Measurements from ENCODE around the gene GLIS2.

The GLIS2 gene

GRCh38 chr16:4315186-4316107 lies at the start of gene GLIS2:
TSS of gene GLIS2 (plus strand) at chr16:4316067. CDS start at chr16:4332281, 16,214 bp downstream.
- peak within 1 kb of the TSS; percentile 88 for H3K27ac Mint-ChIP-seq
- H3K36me3 Mint-ChIP-seq (ENCODE audit: low read depth) = no peaks in the 10 kb centered on the region
- peaks cover 17% of the 10 kb centered on the region for H3K4me1 Mint-ChIP-seq (ENCODE audit: low read depth)
- peaks cover 14% of the 10 kb centered on the region for H3K27me3 Mint-ChIP-seq
- no peaks in the 10 kb centered on the region for H3K9me3 Mint-ChIP-seq
- peak within 1 kb of the TSS; percentile 81 for H3K4me3 Mint-ChIP-seq

GRCh38 chr16:4266372-4266771 lies 49.5 kb upstream of the GLIS2 start:
- Mint-ChIP-seq H3K4me1 (ENCODE audit: low read depth) (peaks cover 20% of the 10 kb centered on the region), H3K27me3 (no peaks in the 10 kb centered on the region), H3K4me3 (no peak overlapping the region), H3K27ac (peak overlapping the region; percentile 4), H3K9me3 (no peaks in the 10 kb centered on the region), H3K36me3 (ENCODE audit: low read depth) (peaks cover 17% of the 10 kb centered on the region)

- Mint-ChIP-seq H3K4me1 (ENCODE audit: low read depth) (peaks cover 23% of the 10 kb centered on the region), H3K9me3 (no peaks in the 10 kb centered on the region), H3K27ac (peak overlapping the region; percentile 91), H3K4me3 (peak overlapping the region; percentile 86), H3K36me3 (ENCODE audit: low read depth) (no peaks in the 10 kb centered on the region), H3K27me3 (no peaks in the 10 kb centered on the region)
These were observed 45.8 kb upstream of the GLIS2 start for GRCh38 chr16:4270091-4270490.

- Mint-ChIP-seq H3K4me3 (peak overlapping the region; percentile 86), H3K27ac (peak overlapping the region; percentile 91), H3K36me3 (ENCODE audit: low read depth) (no peaks in the 10 kb centered on the region), H3K27me3 (no peaks in the 10 kb centered on the region), H3K4me1 (ENCODE audit: low read depth) (peaks cover 23% of the 10 kb centered on the region), H3K9me3 (no peaks in the 10 kb centered on the region)
These were observed 45.3 kb upstream of the GLIS2 start for GRCh38 chr16:4270595-4270994.

GRCh38 chr16:4271176-4272113 lies 44.4 kb upstream of the GLIS2 start:
- H3K36me3 Mint-ChIP-seq (ENCODE audit: low read depth) = no peaks in the 10 kb centered on the region
- no peaks in the 10 kb centered on the region for H3K9me3 Mint-ChIP-seq
- H3K4me1 Mint-ChIP-seq (ENCODE audit: low read depth) = peaks cover 23% of the 10 kb centered on the region
- H3K27me3 Mint-ChIP-seq = no peaks in the 10 kb centered on the region
- H3K4me3 Mint-ChIP-seq = peak overlapping the region; percentile 86
- peak overlapping the region; percentile 91 for H3K27ac Mint-ChIP-seq

- H3K27ac Mint-ChIP-seq = peak overlapping the region; percentile 92
- H3K4me1 Mint-ChIP-seq (ENCODE audit: low read depth) = peaks cover 23% of the 10 kb centered on the region
- no peaks in the 10 kb centered on the region for H3K9me3 Mint-ChIP-seq
- H3K36me3 Mint-ChIP-seq (ENCODE audit: low read depth) = no peaks in the 10 kb centered on the region
- H3K4me3 Mint-ChIP-seq = peak overlapping the region; percentile 88
- no peaks in the 10 kb centered on the region for H3K27me3 Mint-ChIP-seq
These were observed 43.5 kb upstream of the GLIS2 start for GRCh38 chr16:4272114-4272956.

- Mint-ChIP-seq H3K4me3 (peak overlapping the region; percentile 84), H3K4me1 (ENCODE audit: low read depth) (peaks cover 17% of the 10 kb centered on the region), H3K9me3 (no peaks in the 10 kb centered on the region), H3K36me3 (ENCODE audit: low read depth) (no peaks in the 10 kb centered on the region), H3K27ac (peak overlapping the region; percentile 87), H3K27me3 (no peaks in the 10 kb centered on the region)
These were observed 42.0 kb upstream of the GLIS2 start for GRCh38 chr16:4273858-4274311.

GRCh38 chr16:4275861-4276260 lies 40.0 kb upstream of the GLIS2 start:
- Mint-ChIP-seq H3K4me1 (ENCODE audit: low read depth) (peaks cover 6% of the 10 kb centered on the region), H3K4me3 (no peak overlapping the region), H3K27ac (no peak overlapping the region), H3K27me3 (no peaks in the 10 kb centered on the region), H3K9me3 (no peaks in the 10 kb centered on the region), H3K36me3 (ENCODE audit: low read depth) (no peaks in the 10 kb centered on the region)

GRCh38 chr16:4277987-4278513 lies 37.8 kb upstream of the GLIS2 start:
- Mint-ChIP-seq H3K4me1 (ENCODE audit: low read depth) (peaks cover 3% of the 10 kb centered on the region), H3K27me3 (no peaks in the 10 kb centered on the region), H3K4me3 (no peak overlapping the region), H3K36me3 (ENCODE audit: low read depth) (no peaks in the 10 kb centered on the region), H3K9me3 (no peaks in the 10 kb centered on the region), H3K27ac (no peak overlapping the region)

- Mint-ChIP-seq H3K9me3 (no peaks in the 10 kb centered on the region), H3K4me3 (no peak overlapping the region), H3K27me3 (peaks cover 10% of the 10 kb centered on the region), H3K27ac (no peak overlapping the region), H3K36me3 (ENCODE audit: low read depth) (no peaks in the 10 kb centered on the region), H3K4me1 (ENCODE audit: low read depth) (no peaks in the 10 kb centered on the region)
These were observed 35.2 kb upstream of the GLIS2 start for GRCh38 chr16:4280625-4281024.

- H3K27ac Mint-ChIP-seq = no peak overlapping the region
- H3K4me1 Mint-ChIP-seq (ENCODE audit: low read depth) = peaks cover 7% of the 10 kb centered on the region
- H3K4me3 Mint-ChIP-seq = no peak overlapping the region
- no peaks in the 10 kb centered on the region for H3K9me3 Mint-ChIP-seq
- H3K27me3 Mint-ChIP-seq = peaks cover 10% of the 10 kb centered on the region
- H3K36me3 Mint-ChIP-seq (ENCODE audit: low read depth) = no peaks in the 10 kb centered on the region
These were observed 32.4 kb upstream of the GLIS2 start for GRCh38 chr16:4283441-4283840.

- Mint-ChIP-seq H3K4me1 (ENCODE audit: low read depth) (peaks cover 10% of the 10 kb centered on the region), H3K27ac (no peak overlapping the region), H3K4me3 (no peak overlapping the region), H3K36me3 (ENCODE audit: low read depth) (no peaks in the 10 kb centered on the region), H3K27me3 (peaks cover 10% of the 10 kb centered on the region), H3K9me3 (no peaks in the 10 kb centered on the region)
These were observed 31.9 kb upstream of the GLIS2 start for GRCh38 chr16:4283939-4284338.

GRCh38 chr16:4285167-4285566 lies 30.7 kb upstream of the GLIS2 start:
- Mint-ChIP-seq H3K4me1 (ENCODE audit: low read depth) (peaks cover 10% of the 10 kb centered on the region), H3K4me3 (no peak overlapping the region), H3K27ac (no peak overlapping the region), H3K27me3 (peaks cover 10% of the 10 kb centered on the region), H3K9me3 (no peaks in the 10 kb centered on the region), H3K36me3 (ENCODE audit: low read depth) (no peaks in the 10 kb centered on the region)
